Kasumi-1 (cell line): ENCODE measurements around the gene ACKR2.

ENCODE experiments used
- DNase-seq, 2 experiments: peaks; one replicate each; lab custom pipeline; 2025; lab: John Stamatoyannopoulos, UW

ACKR2 gene

DNA sequence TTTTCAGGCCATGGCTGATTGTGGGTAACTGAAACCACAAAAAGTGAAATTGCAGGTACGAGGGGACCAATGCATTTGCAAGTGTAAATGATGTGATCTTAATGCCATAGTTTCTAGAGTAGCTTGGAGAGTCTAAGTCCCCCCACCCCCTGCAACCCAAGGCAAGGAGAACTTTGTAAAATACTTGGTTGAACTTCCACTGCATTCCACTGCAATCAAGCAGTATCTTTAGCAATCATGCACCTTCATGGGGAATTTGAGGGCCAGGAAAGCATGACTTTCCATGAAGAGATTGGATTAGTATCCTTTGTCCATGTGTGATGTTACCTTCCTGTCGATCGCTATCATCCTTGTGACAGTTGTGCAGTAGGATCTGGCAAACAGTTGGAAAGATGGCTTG is 77.8 kb downstream of the ACKR2 start:
- DNase-seq: no peak

DNA sequence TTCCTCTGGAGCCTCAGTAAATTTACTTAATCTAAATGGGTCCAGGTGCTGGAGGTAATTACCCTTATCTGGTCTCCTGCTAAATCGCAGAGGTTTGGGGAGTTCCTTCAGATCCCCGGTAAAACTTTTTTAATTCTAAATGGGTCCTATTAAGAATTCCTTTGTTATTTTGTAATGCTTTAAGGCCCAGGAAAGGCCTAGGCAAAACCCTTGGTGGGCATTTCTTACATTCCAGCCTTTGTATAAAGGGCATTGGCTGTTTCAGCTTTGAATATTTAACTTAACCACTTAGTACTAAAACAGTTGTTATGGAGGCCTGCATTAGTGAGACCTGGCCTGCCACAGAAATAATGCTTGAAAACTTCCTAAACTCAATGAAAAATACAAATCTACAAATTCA is 81.8 kb downstream of the ACKR2 start:
- no peak for DNase-seq

DNA sequence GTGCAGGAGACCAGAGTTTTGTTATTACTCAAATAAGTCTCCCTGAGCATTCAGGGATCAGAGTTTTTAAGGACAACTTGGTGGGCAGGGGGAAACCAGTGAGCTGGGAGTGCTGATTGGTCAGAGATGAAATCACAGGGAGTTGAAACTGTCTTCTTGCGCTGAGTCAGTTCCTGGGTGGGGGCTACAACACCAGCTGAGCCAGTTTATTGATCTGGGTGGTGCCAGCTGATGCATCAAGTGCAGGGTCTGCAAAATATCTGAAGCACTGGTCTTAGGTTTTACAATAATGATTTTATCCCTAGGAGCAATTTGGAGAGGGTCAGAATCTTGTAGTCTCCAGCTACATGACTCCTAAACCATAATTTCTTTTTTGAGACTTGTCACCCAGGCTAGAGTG is 82.9 kb downstream of the ACKR2 start:
- DNase-seq: no peak

DNA sequence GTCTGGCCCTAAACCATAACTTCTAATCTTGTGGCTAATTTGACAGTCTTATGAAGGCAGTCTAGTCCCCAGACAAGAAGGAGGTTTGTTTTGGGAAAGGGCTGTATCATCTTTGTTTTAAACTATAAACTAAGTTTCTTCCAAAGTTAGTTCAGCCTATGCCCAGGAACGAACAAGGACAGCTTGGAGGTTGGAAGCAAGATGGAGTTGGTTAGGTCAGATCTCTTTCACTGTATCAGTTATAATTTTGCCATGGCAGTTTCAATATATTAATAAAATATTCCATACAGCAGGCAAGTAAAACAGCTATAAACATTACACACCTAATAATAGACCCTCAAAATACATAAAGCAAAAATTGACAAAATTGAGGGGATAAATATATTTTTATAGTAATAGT is 83.6 kb downstream of the ACKR2 start:
- no peak for DNase-seq

DNA sequence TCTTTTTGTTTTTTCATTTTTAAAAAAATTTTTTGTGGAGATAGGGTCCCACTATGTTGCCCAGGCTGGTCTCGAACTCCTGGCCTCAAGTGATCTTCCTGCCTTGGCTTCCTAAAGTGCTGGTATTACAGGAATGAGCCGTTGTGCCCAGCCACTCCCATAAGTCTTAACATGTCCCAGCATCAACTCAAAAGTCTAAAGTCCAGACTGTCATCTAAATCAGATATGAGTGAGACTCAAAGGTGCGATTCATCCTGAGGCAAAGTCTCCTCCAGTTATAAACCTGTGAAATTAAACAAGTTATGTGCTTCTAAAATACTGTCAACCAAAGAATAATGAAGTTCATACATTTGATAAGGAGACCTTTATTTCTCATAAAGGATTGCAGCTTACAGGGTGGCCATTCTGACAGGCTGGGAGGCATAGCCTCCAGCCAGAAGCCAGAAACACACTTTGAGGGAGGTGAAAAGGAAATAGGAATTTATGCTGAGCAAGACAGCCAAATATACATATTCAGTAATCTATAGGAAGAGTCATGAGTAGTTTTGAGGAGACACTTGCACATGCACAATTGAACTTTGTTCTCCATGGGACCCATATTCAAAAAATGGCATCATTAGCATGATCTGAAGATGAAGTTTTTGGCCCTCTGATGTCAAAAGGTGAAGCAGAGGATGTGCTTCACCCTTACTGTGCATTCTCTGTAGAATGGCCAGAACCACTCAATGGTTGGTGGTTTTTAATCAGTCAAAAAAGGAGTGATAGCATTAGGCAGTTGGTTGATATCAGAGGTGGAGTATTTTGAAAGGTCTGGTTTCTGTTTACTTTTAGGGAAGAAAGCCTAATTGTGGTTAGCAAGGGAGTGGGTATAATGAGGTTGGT is 85.7 kb downstream of the ACKR2 start:
- no peak for DNase-seq

DNA sequence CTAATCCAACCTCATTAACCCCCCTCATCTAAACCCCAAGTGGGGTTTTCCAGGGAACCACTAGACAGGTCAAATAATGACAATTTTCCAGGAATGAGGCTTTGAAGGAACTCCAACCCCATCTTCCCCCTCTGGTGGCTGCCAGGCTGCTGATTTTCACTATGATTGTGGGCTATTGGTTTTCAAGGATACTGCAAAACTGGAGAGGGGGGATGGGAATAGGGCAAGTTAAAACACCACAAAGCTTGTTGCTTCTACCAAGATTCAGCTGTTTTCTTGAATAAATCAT is 86.3 kb downstream of the ACKR2 start:
- no peak for DNase-seq

DNA sequence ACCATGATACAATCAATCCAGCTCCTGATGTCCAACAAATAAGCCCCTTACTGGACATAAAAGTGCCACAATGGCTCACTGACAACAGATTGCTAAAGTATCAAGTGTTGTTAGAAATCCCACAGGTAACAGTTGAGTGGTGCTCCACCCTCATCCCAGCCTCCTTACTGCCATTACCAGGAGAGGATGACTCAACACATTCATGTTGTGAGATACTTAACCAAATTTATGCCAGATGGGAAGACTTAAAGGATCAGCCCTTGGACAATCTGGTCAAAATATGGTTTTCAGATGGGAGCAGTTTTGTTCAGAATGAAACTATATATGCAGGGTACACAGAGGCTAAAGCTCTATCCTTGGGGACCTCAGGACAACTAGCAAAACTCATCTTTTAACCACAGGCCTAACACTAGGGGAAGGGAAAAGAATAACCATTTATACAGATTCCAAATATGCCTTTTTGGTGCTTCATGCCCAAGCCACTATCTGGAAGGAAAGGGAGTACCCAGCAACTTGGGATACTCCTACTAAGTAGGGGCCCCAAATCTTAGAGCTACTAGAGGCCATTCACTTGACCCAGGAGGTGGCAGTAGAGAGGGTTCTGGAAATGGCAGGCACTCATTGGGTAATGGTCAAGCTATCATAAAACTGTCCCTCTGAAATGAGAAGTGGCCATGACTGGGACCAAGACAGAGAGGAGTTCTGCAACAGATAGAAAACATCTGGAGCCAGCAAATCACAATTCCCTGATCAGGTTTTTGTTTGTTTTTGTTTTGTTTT is 89.8 kb downstream of the ACKR2 start:
- DNase-seq: no peak

DNA sequence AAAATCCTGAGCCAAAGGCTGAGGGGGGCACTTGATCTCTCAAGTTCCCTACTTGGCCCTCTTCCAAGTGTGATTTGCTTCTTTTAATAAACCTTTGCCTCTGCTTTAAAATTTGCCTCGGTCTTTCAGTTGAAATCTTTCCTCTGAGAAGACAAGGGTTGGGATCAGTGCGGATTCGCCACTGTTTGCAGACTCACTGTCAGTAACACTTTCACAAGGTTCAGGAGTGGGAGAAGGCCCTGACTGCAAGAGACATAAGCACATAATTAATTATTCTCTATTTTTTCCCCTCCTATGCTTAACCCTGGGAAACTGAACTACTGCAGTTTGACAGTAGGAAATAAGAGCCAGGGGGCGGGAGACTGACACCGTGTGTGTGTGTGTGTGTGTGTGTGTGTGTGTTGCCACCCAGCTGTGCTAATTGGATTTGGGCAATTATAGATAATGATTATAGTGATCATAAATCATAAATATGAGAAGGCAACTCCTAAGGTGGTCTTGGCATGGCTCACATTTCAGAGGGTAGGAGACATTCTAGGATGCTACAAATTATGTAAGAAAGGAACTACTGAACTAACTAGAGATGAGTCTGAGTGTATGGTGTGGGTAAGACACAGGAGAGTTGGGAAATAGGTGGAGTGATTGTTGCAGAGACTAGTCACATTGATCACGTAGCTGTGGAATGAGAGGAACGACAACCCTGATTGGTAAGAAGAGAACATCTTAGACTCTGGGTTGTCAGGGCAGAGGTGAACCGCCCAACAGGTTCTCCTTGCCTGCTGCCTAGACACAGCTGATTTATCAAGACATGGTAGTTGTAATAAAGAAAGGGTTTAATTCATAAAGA is 91.2 kb downstream of the ACKR2 start:
- no peak for DNase-seq

DNA sequence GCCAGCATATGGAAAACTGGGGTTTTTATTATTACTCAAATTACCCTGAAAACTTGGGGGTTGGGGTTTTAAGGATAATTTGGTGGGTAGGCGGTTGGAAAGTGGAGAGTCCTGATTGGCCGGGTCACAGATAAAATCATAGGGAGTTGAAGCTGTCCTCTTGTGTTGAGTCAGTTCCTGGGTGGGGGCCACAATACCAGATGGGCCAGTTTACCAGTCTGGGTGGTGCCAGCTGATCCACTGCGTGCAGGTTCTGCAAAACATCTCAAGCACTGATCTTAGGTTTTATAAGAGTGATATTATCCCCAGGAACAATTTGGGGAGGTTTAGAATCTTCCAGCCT is 91.8 kb downstream of the ACKR2 start:
- no peak for DNase-seq

DNA sequence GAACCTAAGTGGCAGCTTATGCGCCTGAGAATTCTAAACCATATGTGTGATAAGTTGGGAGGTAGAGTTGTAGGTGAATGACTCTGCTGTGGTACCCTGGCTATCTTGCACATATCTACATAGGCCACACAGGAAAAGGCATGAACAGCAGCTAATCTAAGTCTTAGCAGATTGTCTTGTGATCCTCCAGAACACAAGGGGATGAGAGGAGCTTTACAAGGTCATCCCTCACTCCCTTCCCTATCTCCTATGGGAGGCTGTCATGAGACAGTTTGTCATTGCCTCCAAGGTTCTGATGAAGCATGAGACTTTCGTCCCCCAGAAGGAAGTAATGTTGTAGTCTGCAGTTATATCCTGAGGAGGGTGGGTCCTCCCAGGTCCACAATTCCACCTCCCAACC is 93.0 kb downstream of the ACKR2 start:
- no peak for DNase-seq

DNA sequence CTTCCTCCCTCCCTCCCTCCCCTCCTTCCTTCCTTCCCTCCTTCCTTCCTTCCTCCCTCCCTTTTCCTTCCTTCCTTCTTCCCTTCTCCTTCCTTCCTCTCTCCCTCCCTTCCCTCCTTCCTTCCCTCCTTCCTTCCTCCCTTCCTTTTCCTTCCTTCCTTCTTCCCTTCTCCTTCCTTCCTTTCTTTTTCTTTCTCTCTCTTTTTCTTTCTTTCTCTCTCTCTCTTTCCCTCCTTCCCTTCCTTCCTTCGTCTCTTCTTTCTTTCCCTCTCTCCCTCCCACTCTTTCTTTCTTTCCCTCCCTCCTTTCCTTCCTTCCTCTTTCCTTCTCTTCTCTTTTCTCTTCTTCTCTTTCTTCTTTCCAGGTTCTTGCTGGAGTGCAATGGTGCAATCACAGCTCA is 94.8 kb downstream of the ACKR2 start:
- no peak for DNase-seq

DNA sequence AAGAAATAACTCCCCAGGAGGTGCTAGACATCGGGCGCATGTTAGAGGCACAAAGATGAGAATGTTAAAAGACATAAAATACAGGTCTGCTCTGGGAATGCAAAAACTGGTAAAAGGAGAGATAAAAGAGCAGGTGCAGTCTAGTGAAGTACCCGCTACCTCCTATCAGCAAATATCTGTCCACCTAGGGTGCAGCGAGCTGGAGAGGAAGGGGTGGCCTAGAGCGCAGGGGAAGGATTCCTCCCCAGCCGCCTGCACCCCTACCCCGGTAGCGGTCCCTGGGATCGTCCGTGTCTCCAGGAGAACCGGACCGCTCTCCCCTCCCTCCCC is 96.5 kb downstream of the ACKR2 start:
- peak in 1 of 2 experiments; percentile 63 for DNase-seq

DNA sequence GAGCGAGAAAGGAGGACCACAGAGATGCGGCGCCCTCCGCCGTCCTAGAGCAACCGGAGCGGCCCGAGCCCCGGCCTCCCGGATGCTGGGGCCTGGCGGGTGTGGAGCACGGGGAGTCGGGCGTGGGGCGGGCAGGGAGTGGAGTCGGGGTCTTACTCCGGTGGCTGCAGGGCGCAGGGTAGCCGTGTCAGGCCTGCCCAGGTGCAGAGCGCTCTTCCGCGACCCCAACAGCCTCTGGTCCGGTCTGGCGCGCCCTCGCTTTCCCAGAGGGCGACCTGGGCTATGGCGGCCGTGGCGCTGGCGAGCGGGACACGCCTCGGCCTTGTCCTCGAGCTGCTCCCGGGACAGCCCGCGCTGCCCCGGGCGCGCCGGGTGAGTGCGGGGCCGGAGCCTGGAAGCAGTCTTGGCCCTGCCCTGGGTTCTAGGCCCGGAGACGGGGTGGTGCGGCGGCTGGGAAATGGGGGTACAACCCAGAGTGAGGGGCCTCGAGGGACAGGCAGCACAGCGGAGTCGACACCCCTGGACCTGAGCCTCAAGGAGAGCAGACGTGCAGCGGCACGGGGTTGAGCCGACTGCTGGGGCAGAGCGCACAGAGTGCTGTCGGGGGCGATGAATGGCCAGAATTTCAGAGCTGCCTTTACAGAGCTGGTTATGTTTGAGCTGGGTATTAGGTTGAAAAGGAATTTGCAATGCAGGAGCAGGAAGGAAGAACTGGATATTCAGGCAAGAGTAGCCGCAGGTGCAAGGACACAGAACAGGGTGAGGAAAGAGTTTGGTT is 97.0 kb downstream of the ACKR2 start, which contains the start of gene ZNF662:
Gene ZNF662, plus strand, starts transcription at position 73 of the 778 bp plus-strand sequence. CDS start 1,973 bp downstream, outside the sequence.
- peak; percentile 31 to 44 for DNase-seq

DNA sequence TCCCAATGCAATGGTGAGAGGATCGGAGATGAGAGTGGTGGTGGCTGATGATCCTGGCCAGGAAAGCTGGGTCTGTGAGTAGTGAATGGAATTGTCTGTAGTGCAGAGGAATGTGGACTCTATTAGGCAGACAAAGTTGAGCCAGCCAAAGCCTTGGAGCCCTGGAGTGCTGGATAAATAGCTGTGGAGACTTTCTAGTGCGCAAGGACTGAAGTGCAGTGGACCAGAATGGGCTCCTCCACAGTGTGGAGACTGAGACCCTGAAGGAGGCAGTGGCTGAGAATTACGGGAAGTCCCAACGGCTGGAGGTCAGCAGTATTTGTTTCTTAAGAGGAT is 97.6 kb downstream of the ACKR2 start:
- DNase-seq: no peak

DNA sequence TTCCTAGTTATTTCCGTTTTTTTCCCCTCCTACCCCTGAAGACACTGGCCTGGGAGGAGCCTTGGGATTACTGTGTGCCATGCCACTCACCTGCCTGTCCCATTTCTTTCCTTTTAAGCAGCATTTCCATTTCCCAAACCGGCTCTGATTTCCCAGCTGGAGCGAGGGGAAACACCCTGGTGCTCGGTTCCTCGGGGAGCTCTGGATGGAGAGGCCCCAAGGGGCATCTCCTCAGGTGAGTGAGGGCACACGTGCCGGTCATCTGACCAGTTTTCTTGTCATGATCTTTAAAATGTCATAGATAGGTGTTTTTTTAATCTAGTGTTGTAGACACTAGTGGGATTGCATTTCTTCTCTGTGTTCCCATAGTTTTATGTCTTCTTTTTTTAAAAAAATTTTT is 99.4 kb downstream of the ACKR2 start:
- no peak for DNase-seq

DNA sequence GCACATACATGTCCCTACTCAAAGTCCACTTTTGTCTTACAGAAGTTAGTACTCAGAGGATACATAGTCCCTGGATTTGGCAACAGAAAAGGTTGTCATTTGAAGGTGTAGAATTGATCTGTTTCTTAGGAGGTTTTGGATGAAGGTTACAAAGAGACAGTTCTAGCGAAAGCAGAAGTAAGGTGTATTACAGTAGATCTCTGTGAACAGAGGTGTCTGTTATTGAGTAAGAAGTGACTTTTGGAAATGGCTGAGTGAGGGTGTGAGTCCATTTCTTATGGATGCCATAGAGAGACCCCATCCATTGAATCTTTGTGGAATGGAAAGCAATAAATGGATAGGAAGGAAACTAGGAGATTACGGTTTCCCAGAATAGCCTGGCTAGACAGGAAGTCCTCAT is 102.3 kb downstream of the ACKR2 start:
- DNase-seq: peak in 1 of 2 experiments; percentile 5

DNA sequence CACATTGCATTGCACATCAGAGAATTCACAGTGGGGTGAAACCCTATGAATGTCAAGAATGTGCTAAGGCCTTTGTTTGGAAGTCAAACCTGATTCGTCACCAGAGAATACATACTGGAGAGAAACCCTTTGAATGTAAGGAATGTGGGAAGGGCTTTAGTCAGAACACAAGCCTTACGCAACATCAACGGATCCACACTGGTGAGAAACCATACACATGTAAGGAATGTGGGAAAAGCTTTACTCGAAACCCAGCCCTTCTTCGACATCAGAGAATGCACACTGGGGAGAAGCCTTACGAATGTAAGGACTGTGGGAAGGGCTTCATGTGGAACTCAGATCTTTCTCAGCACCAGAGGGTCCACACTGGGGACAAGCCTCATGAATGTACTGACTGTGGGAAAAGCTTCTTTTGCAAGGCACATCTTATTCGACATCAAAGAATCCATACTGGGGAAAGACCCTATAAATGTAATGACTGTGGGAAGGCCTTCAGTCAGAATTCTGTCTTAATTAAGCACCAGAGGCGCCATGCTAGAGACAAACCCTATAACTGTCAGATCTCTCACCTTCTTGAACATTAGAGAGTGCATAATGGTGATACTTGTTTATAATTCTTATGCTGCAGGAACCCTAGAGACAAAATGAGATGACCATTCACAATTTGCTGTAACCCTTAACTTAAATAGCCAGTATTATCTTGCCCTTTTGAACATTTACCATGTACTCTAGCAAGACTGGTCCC is 105.7 kb downstream of the ACKR2 start:
- DNase-seq: no peak
